A549 (cell line): Measurements from ENCODE around the gene SUMO3. TPM values are rescaled to one million over a fixed set of nuclear protein-coding genes. Genes with fewer than 3 reads are reported as not detected.

Source experiments
- ATAC-seq, 2 experiments: fragments of 200-7000 bp in 1 of 2; fragments of >200 bp in 1 of 2; cut with Nextera tagmentation in 1 of 2; cut with Tn5 transposase in 1 of 2; 3 replicates each; pipeline versions ENCODE4 v1.8.0 to v1.9.1; 2018 to 2020; ENCODE audit warnings: mild to moderate bottlenecking in 1 of 2, moderate library complexity in 1 of 2
- CTCF ChIA-PET: fragments of 300-600 bp; sonication (Branson Sonifier 250); formaldehyde crosslinking; extraction: SDS; loops from one replicate; lab custom pipeline; 2021; ENCODE audit warnings: antibody characterized with exemption, inconsistent platforms; lab: Yijun Ruan, JAX
- POLR2A ChIA-PET: fragments of 350-600 bp; formaldehyde crosslinking; extraction: SDS; loops from one replicate; lab custom pipeline; 2021; ENCODE audit warnings: antibody characterized with exemption, inconsistent platforms; lab: Yijun Ruan, JAX
- DNase-seq, 2 experiments: peaks; one replicate each; pipeline versions ENCODE4 v3.0.0 to v3.0.0-alpha.2; 2011 to 2016; ENCODE audit warnings: low read depth in 1 of 2, low spot score in 1 of 2
- FAIRE-seq: peaks from 2 replicates; lab custom pipeline; 2011; peaks lifted over from hg19 to GRCh38; lab: Jason Lieb, UNC
- H3K27ac ChIP-seq, 2 experiments: fragments of >200 bp; sonication (Bioruptor Twin); formaldehyde crosslinking; 3 replicates each; pipeline ENCODE4 v1.5.1; 2016 to 2017
- H3K4me1 ChIP-seq: fragments of >200 bp; sonication (Bioruptor Twin); formaldehyde crosslinking; 3 replicates; pipeline ENCODE4 v1.6.1; 2016
- H3K4me2 ChIP-seq: fragments of >200 bp; sonication (Bioruptor Twin); formaldehyde crosslinking; 3 replicates; pipeline ENCODE4 v1.6.1; 2016
- H3K4me3 ChIP-seq: fragments of >200 bp; sonication (Bioruptor Twin); formaldehyde crosslinking; 3 replicates; pipeline ENCODE4 v1.5.1; 2016
- H3K9me3 ChIP-seq: fragments of >200 bp; sonication (Bioruptor Twin); formaldehyde crosslinking; 3 replicates; pipeline ENCODE4 v1.6.1; 2016
- ATOH8 ChIP-seq: fragments of 250-450 bp; sonication (Bioruptor Pico); IDR thresholded peaks from 2 replicates; pipeline ENCODE4 v1.5.0; 2020; ENCODE audit warnings: low read depth, mild to moderate bottlenecking, moderate library complexity
- BHLHE40 ChIP-seq: IDR thresholded peaks from 2 replicates; pipeline ENCODE4 v1.6.1; 2012; ENCODE audit warnings: low read depth, low read length, inconsistent platforms
- CBX2 ChIP-seq: fragments of 200-600 bp; sonication (generic); IDR thresholded peaks from 2 replicates; pipeline ENCODE4 v1.6.1; 2016; ENCODE audit warnings: low read depth, mild to moderate bottlenecking, borderline replicate concordance
- CHD4 ChIP-seq: fragments of 200-600 bp; sonication (generic); IDR thresholded peaks from 2 replicates; pipeline ENCODE4 v1.6.1; 2016; ENCODE audit warnings: antibody characterized with exemption, mild to moderate bottlenecking, borderline replicate concordance
- E2F6 ChIP-seq: IDR thresholded peaks from 2 replicates; pipeline ENCODE4 v1.6.1; 2012; ENCODE audit warnings: low read depth, borderline replicate concordance
- EHMT2 ChIP-seq: fragments of 200-600 bp; sonication (generic); IDR thresholded peaks from 2 replicates; pipeline ENCODE4 v1.6.1; 2016; ENCODE audit warnings: antibody characterized with exemption, low read depth, mild to moderate bottlenecking, moderate library complexity
- FOXS1 ChIP-seq: fragments of 250-450 bp; sonication (Bioruptor Pico); IDR thresholded peaks from 2 replicates; pipeline ENCODE4 v1.5.0; 2020; ENCODE audit warnings: mild to moderate bottlenecking, moderate library complexity
- GATA3 ChIP-seq: IDR thresholded peaks from 2 replicates; pipeline ENCODE4 v1.6.1; 2012; ENCODE audit warnings: borderline replicate concordance
- HDAC2 ChIP-seq: fragments of 200-600 bp; sonication (generic); IDR thresholded peaks from 2 replicates; pipeline ENCODE4 v1.6.1; 2016
- HES2 ChIP-seq: fragments of >200 bp; sonication (Bioruptor Twin); formaldehyde crosslinking; IDR thresholded peaks from 2 replicates; pipeline ENCODE4 v1.6.1; 2016
- HEYL ChIP-seq: fragments of 250-450 bp; sonication (Bioruptor Pico); IDR thresholded peaks from 2 replicates; pipeline ENCODE4 v1.8.0; 2021; ENCODE audit warnings: mild to moderate bottlenecking, moderate library complexity
- HOXA7 ChIP-seq: fragments of 250-450 bp; sonication (Bioruptor Pico); IDR thresholded peaks from 2 replicates; pipeline ENCODE4 v1.5.0; 2020; ENCODE audit warnings: mild to moderate bottlenecking, moderate library complexity
- JUN ChIP-seq, 2 experiments: fragments of >200 bp; sonication (Bioruptor Twin); formaldehyde crosslinking; IDR thresholded peaks; 2 replicates in 1 of 2; 3 replicates in 1 of 2; pipeline ENCODE4 v1.6.1; 2016 to 2017
- JUNB ChIP-seq: fragments of >200 bp; sonication (Bioruptor Twin); formaldehyde crosslinking; IDR thresholded peaks from 2 replicates; pipeline ENCODE4 v1.6.1; 2016
- KDM1A ChIP-seq: fragments of 200-600 bp; sonication (generic); IDR thresholded peaks from 2 replicates; pipeline ENCODE4 v1.6.1; 2016; ENCODE audit warnings: low read depth, mild to moderate bottlenecking
- MAX ChIP-seq: IDR thresholded peaks from 2 replicates; pipeline ENCODE4 v1.6.1; 2012
- NFE2L2 ChIP-seq: fragments of 150-350 bp; conservative IDR thresholded peaks from 2 replicates; pipeline ENCODE4 v1.6.1; 2014; ENCODE audit warnings: low read length
- NPAS2 ChIP-seq: fragments of 250-450 bp; sonication (Bioruptor Pico); IDR thresholded peaks from 2 replicates; pipeline ENCODE4 v1.8.0; 2022; ENCODE audit warnings: mild to moderate bottlenecking, moderate library complexity, borderline replicate concordance
- NR3C1 ChIP-seq: fragments of >200 bp; sonication (Bioruptor Twin); formaldehyde crosslinking; IDR thresholded peaks from 3 replicates; pipeline ENCODE4 v1.6.1; 2017
- PHF8 ChIP-seq: fragments of 200-600 bp; sonication (generic); IDR thresholded peaks from 2 replicates; pipeline ENCODE4 v1.6.1; 2016; ENCODE audit warnings: low read depth, mild to moderate bottlenecking, antibody characterized with exemption, moderate library complexity, borderline replicate concordance
- POLR2A ChIP-seq: IDR thresholded peaks from 2 replicates; pipeline ENCODE4 v1.6.1; 2012; ENCODE audit warnings: mild to moderate bottlenecking, low read length
- RARB ChIP-seq: fragments of 250-450 bp; sonication (Bioruptor Pico); IDR thresholded peaks from 2 replicates; pipeline ENCODE4 v1.8.0; 2021; ENCODE audit warnings: mild to moderate bottlenecking, moderate library complexity
- REST ChIP-seq: fragments of 200-600 bp; sonication (generic); IDR thresholded peaks from 2 replicates; pipeline ENCODE4 v1.6.1; 2016; ENCODE audit warnings: antibody characterized with exemption, mild to moderate bottlenecking, moderate library complexity
- RFX5 ChIP-seq: fragments of 450-650 bp; IDR thresholded peaks from 2 replicates; pipeline ENCODE4 v1.7.1; 2014; ENCODE audit warnings: antibody characterized with exemption, mild to moderate bottlenecking, moderate library complexity
- RNF2 ChIP-seq: fragments of 200-600 bp; sonication (generic); IDR thresholded peaks from 2 replicates; pipeline ENCODE4 v1.6.1; 2016; ENCODE audit warnings: low read depth, mild to moderate bottlenecking, antibody characterized with exemption, moderate library complexity, borderline replicate concordance
- ZFP36 ChIP-seq: fragments of 450-650 bp; IDR thresholded peaks from 2 replicates; pipeline ENCODE4 v1.6.1; 2014; ENCODE audit warnings: borderline replicate concordance; ENCODE audit not compliant: partially characterized antibody
- ZNF302 ChIP-seq: fragments of 250-450 bp; sonication (Bioruptor Pico); IDR thresholded peaks from 2 replicates; pipeline ENCODE4 v1.9.0; 2021; ENCODE audit warnings: inconsistent platforms, mild to moderate bottlenecking, moderate library complexity
- WGBS: methylation state at CpG from one replicate; pipeline ENCODE4 v1.1.6; 2017; ENCODE audit errors: missing lambda C conversion rate; 5-methylcytosine and 5-hydroxymethylcytosine counted together
- polyA plus RNA-seq, 4 experiments: library from polyadenylated mRNA; depleted of rRNA in 3 of 4; stranded (reverse); fragments of >200 nt; fragmentation: RNase III in 1 of 4; extraction: RNeasy Plus Mini Kit Qiagen cat#74134 plus additional on column Dnase treatment in 1 of 4; gene quantifications; 2 replicates in 3 of 4; 3 replicates in 1 of 4; pipeline ENCODE4 v1.2.3, GENCODE V29; 2011 to 2017

SUMO3 gene
- polyA plus RNA-seq, 2 of the 4 experiments (the other 2 are of a cell fraction), result 78.4 to 110 TPM

GRCh38 chr21:44783020-44783696, 34.7 kb downstream of the SUMO3 start:
- no peaks in the 10 kb centered on the region for H3K9me3 ChIP-seq
- H3K27ac ChIP-seq, result no peak overlapping the region
- POLR2A ChIA-PET, result no interaction called here
- H3K4me2 ChIP-seq, result no peak overlapping the region
- CTCF ChIA-PET, result interaction anchor here (0.7 to 3.0 kb wide), 2 partner anchors 10 to 321 kb away, joined by 3 to 14 read pairs; no protein-coding TSS in a partner anchor
- H3K4me3 ChIP-seq, result no peak overlapping the region
- WGBS, result 92% methylated on average over 5 of the region's 5 CpGs
- FAIRE-seq (no peak), DNase-seq (no peak), ATAC-seq (no peak)
- TF ChIP-seq ZNF302 (CRISPR knock-in tag) (no peak), JUNB (no peak), KDM1A (no peak)
- no peaks in the 10 kb centered on the region for H3K4me1 ChIP-seq

GRCh38 chr21:44780767-44781459, 36.9 kb downstream of the SUMO3 start:
- ChIA-PET CTCF (interaction anchor here (0.6 to 1.5 kb wide), 2 partner anchors 12 to 16 kb away, joined by 3 to 4 read pairs; no protein-coding TSS in a partner anchor), POLR2A (no interaction called here)
- Histone ChIP-seq H3K4me2 (no peak overlapping the region), H3K4me1 (no peaks in the 10 kb centered on the region), H3K27ac (no peak overlapping the region), H3K9me3 (no peaks in the 10 kb centered on the region), H3K4me3 (no peak overlapping the region)
- DNase-seq, result no peak
- no peak for TF ChIP-seq HDAC2
- no peak for TF ChIP-seq HEYL (CRISPR knock-in tag)
- TF ChIP-seq RARB, result no peak
- TF ChIP-seq BHLHE40, result no peak
- no peak for TF ChIP-seq RFX5
- TF ChIP-seq PHF8, result no peak
- TF ChIP-seq CHD4, result no peak
- no peak for TF ChIP-seq ATOH8 (CRISPR knock-in tag)
- TF ChIP-seq HES2, result no peak
- no peak for TF ChIP-seq CBX2
- WGBS, result 96% methylated on average over 16 of the region's 16 CpGs
- ATAC-seq, result no peak
- FAIRE-seq, result no peak

GRCh38 chr21:44780137-44780502, 37.7 kb downstream of the SUMO3 start:
- FAIRE-seq (no peak), DNase-seq (no peak), ATAC-seq (no peak)
- Histone ChIP-seq H3K4me1 (no peaks in the 10 kb centered on the region), H3K27ac (no peak overlapping the region), H3K4me2 (no peak overlapping the region), H3K9me3 (no peaks in the 10 kb centered on the region), H3K4me3 (no peak overlapping the region)
- ChIA-PET POLR2A (no interaction called here), CTCF (interaction anchor here (0.9 kb wide), 1 partner anchor 13 kb away, joined by 6 read pairs; no protein-coding TSS in a partner anchor)
- WGBS, result 90% methylated on average over 7 of the region's 7 CpGs
- TF ChIP-seq POLR2A (no peak), FOXS1 (CRISPR knock-in tag) (no peak), ZFP36 (no peak), ZNF302 (CRISPR knock-in tag) (no peak), KDM1A (no peak), REST (no peak), EHMT2 (no peak), HOXA7 (CRISPR knock-in tag) (no peak), NR3C1 (no peak), RNF2 (no peak), MAX (no peak), NPAS2 (CRISPR knock-in tag) (no peak), E2F6 (no peak), JUN (IDR thresholded peaks at IDR 0.05) (no peak), GATA3 (no peak), NFE2L2 (no peak)
- TF ChIP-seq, all 56 proteins: peak for 0
